GM23248 (cell line): ENCODE measurements around the gene ACAN.

Experiments used
- EZH2 ChIP-seq: fragments of 200-600 bp; sonication (generic); IDR thresholded peaks from 2 replicates; pipeline ENCODE4 v1.6.1; 2018; ENCODE audit warnings: antibody characterized with exemption, mild to moderate bottlenecking; ENCODE audit not compliant: insufficient read depth, poor library complexity, severe bottlenecking
- EZH2phosphoT487 ChIP-seq: fragments of 200-600 bp; sonication (generic); IDR thresholded peaks from 2 replicates; pipeline ENCODE4 v1.6.1; 2018; ENCODE audit warnings: antibody characterized with exemption, moderate library complexity, mild to moderate bottlenecking, low read depth; ENCODE audit not compliant: insufficient read depth

DNA sequence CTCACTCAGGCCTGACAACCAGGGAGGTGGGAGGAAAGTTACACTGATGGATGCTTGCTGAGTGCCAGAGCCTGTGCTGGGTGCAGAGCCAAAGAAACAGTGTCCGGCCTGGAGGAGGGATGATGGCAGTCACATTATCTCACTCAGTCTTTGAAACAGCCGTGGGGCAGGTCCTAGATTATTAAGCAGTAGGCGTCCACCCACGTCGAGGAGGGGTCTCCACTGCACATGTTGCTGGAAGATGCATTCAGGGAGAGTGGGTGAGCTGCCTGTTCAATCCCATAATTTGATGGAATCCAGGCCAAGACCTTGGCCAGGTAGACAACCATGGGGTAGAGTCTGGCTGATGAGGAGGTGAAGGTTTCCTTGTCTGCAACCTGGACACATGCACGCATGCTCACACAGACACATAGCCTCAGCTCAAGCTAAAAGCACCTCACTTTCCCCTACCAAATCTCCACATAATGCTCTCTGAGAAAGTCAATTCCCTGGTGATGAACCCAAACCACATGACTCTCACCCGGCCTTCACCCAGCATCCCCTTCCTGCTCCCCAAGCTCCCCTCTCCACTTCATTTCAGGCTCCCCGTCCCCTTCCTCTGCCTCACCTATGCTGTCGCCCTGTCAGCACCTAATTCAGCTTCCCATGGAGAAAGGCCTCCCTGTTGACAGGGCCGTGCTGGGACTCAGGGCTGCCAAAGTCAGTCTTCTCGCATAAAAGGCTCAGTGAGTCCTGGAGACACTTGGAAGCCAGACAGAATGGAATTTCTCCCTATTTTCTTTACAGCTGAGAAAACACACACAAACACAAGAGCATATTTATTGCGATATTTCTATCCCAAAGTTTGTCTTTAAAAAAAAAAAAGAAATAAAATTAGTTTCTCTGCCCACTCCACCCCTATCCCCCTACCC lies 29.8 kb downstream of the ACAN start:
- TF ChIP-seq EZH2phosphoT487 = no peak
- TF ChIP-seq EZH2 = no peak
